IMR-90 (cell line): ENCODE measurements around the gene MGRN1. TPM values are rescaled to one million over a fixed set of nuclear protein-coding genes. Genes with fewer than 3 reads are reported as not detected.

Experiments used
- ATAC-seq: fragments of 200-7000 bp; cut with Tn5 transposase; 2 replicates; pipeline ENCODE4 v1.9.1; 2020; ENCODE audit warnings: low read depth, mild to moderate bottlenecking, moderate library complexity
- BruUV-seq: library from RNA; stranded (reverse); fragments of 400-500 nt; replicated peaks from 2 replicates; lab custom pipeline; 2021; lab: Mats Ljungman, UMichigan
- CTCF ChIA-PET: fragments of 300-600 bp; formaldehyde crosslinking; extraction: SDS; loops from one replicate; lab custom pipeline; 2021; ENCODE audit warnings: antibody characterized with exemption; lab: Yijun Ruan, JAX
- POLR2A ChIA-PET: fragments of 300-600 bp; sonication (Branson Sonifier 250); formaldehyde crosslinking; loops from one replicate; lab custom pipeline; 2022; ENCODE audit warnings: antibody characterized with exemption; ENCODE audit not compliant: unreplicated experiment; lab: Charles Lee
- DNase-seq: peaks from one replicate; pipeline ENCODE4 v3.0.0; 2013
- H2AFZ ChIP-seq: replicated peaks from 2 replicates; pipeline ENCODE3; 2013; ENCODE audit warnings: low read length, mild to moderate bottlenecking; ENCODE audit not compliant: poor library complexity
- H2AK5ac ChIP-seq: 2 replicates; pipeline ENCODE4 v1.6.1; 2013; ENCODE audit warnings: low read depth, low read length, inconsistent platforms
- H2AK9ac ChIP-seq: replicated peaks from 2 replicates; pipeline ENCODE3; 2013; ENCODE audit warnings: mild to moderate bottlenecking, low read depth, low read length, moderate library complexity; ENCODE audit not compliant: poor library complexity
- H2BK120ac ChIP-seq: 2 replicates; pipeline ENCODE4 v1.6.1; 2013; ENCODE audit warnings: low read depth, low read length, inconsistent platforms
- H2BK15ac ChIP-seq: 3 replicates; pipeline ENCODE4 v1.6.1; 2013; ENCODE audit warnings: low read depth, low read length, inconsistent platforms
- H2BK20ac ChIP-seq: 2 replicates; pipeline ENCODE4 v1.6.1; 2013; ENCODE audit warnings: low read depth, mild to moderate bottlenecking, inconsistent platforms, low read length, moderate library complexity
- H2BK5ac ChIP-seq: 2 replicates; pipeline ENCODE4 v1.6.1; 2013; ENCODE audit warnings: mild to moderate bottlenecking, low read depth, low read length, inconsistent platforms; ENCODE audit not compliant: poor library complexity, severe bottlenecking
- H3K14ac ChIP-seq: replicated peaks from 2 replicates; pipeline ENCODE4 v1.6.1; 2013; ENCODE audit warnings: low read depth, low read length, inconsistent platforms
- H3K18ac ChIP-seq: 2 replicates; pipeline ENCODE4 v1.6.1; 2013; ENCODE audit warnings: low read depth, low read length, control low read depth
- H3K23ac ChIP-seq: 2 replicates; pipeline ENCODE4 v1.6.1; 2013; ENCODE audit warnings: low read depth, low read length, inconsistent platforms
- H3K27ac ChIP-seq: 2 replicates; pipeline ENCODE4 v1.5.1; 2013; ENCODE audit warnings: mild to moderate bottlenecking, control low read depth, low read length; ENCODE audit not compliant: insufficient read depth
- H3K27me3 ChIP-seq: 2 replicates; pipeline ENCODE4 v1.6.1; 2013; ENCODE audit warnings: low read length; ENCODE audit not compliant: control insufficient read depth, insufficient read depth
- H3K36me3 ChIP-seq: 2 replicates; pipeline ENCODE4 v1.6.1; 2013; ENCODE audit warnings: low read length, mixed read lengths; ENCODE audit not compliant: control insufficient read depth, insufficient read depth
- H3K4ac ChIP-seq: 2 replicates; pipeline ENCODE4 v1.6.1; 2013; ENCODE audit warnings: low read depth, low read length, inconsistent platforms
- H3K4me1 ChIP-seq: 2 replicates; pipeline ENCODE4 v1.6.1; 2013; ENCODE audit warnings: low read length, mixed read lengths; ENCODE audit not compliant: control insufficient read depth, insufficient read depth
- H3K4me2 ChIP-seq: 2 replicates; pipeline ENCODE4 v1.6.1; 2013; ENCODE audit warnings: low read depth, mild to moderate bottlenecking, control low read depth, low read length, moderate library complexity
- H3K4me3 ChIP-seq: 2 replicates; pipeline ENCODE4 v1.5.1; 2013; ENCODE audit warnings: low read depth, mild to moderate bottlenecking, control low read depth, low read length, moderate library complexity; ENCODE audit not compliant: insufficient read depth
- H3K56ac ChIP-seq: 2 replicates; pipeline ENCODE4 v1.6.1; 2013; ENCODE audit warnings: low read length, inconsistent platforms; ENCODE audit not compliant: insufficient read depth; ENCODE audit errors: extremely low read depth
- H3K79me1 ChIP-seq, 2 experiments: 2 replicates each; pipeline ENCODE4 v1.6.1; 2013; ENCODE audit warnings: low read length in 2 of 2, inconsistent platforms in 1 of 2, low read depth in 1 of 2
- H3K9ac ChIP-seq: 2 replicates; pipeline ENCODE4 v1.6.1; 2013; ENCODE audit warnings: low read depth, low read length, control low read depth
- H3K9me1 ChIP-seq: 2 replicates; pipeline ENCODE4 v1.6.1; 2013; ENCODE audit warnings: low read length, inconsistent platforms; ENCODE audit not compliant: insufficient read depth
- H3K9me3 ChIP-seq: 2 replicates; pipeline ENCODE4 v1.6.1; 2013; ENCODE audit warnings: low read length; ENCODE audit not compliant: control insufficient read depth, insufficient read depth
- H4K20me1 ChIP-seq: 2 replicates; pipeline ENCODE4 v1.6.1; 2013; ENCODE audit warnings: low read length, inconsistent platforms; ENCODE audit not compliant: insufficient read depth
- H4K5ac ChIP-seq: 2 replicates; pipeline ENCODE4 v1.6.1; 2013; ENCODE audit warnings: mild to moderate bottlenecking, low read depth, low read length, control low read depth
- H4K8ac ChIP-seq, 2 experiments: 2 replicates each; pipeline ENCODE4 v1.6.1; 2013; ENCODE audit warnings: low read depth in 2 of 2, low read length in 2 of 2, control low read depth in 1 of 2, inconsistent platforms in 1 of 2
- H4K91ac ChIP-seq: 2 replicates; pipeline ENCODE4 v1.6.1; 2013; ENCODE audit warnings: low read depth, low read length, inconsistent platforms; ENCODE audit not compliant: insufficient read depth
- CHD1 ChIP-seq: IDR thresholded peaks from 2 replicates; pipeline ENCODE4 v1.6.1; 2012; ENCODE audit warnings: low read depth, low read length, improper control_type of control experiment
- FOS ChIP-seq: fragments of 150-350 bp; IDR thresholded peaks from 2 replicates; pipeline ENCODE4 v1.6.1; 2016; ENCODE audit warnings: low read depth, low read length
- MAFK ChIP-seq: IDR thresholded peaks from 2 replicates; pipeline ENCODE4 v1.6.1; 2012; ENCODE audit warnings: low read depth, low read length, improper control_type of control experiment
- MXI1 ChIP-seq: IDR thresholded peaks from 2 replicates; pipeline ENCODE4 v1.6.1; 2012; ENCODE audit warnings: low read depth, mild to moderate bottlenecking, low read length, moderate library complexity, borderline replicate concordance
- POLR2A ChIP-seq: IDR thresholded peaks from 2 replicates; pipeline ENCODE4 v1.6.1; 2012; ENCODE audit warnings: mild to moderate bottlenecking, low read depth, low read length
- RAD21 ChIP-seq: IDR thresholded peaks from 2 replicates; pipeline ENCODE4 v1.6.1; 2012; ENCODE audit warnings: low read length, improper control_type of control experiment
- SMC3 ChIP-seq: fragments of 150-350 bp; IDR thresholded peaks from 2 replicates; pipeline ENCODE4 v1.6.1; 2016; ENCODE audit warnings: low read depth, mild to moderate bottlenecking, antibody characterized with exemption, low read length, moderate library complexity
- USF2 ChIP-seq: fragments of 150-350 bp; IDR thresholded peaks from 2 replicates; pipeline ENCODE4 v1.6.1; 2017; ENCODE audit warnings: mild to moderate bottlenecking, antibody characterized with exemption, low read length, low read depth
- WGBS, 2 experiments: methylation state at CpG; one replicate each; pipeline versions ENCODE4 v1.1.5 to v1.1.7; 2013; ENCODE audit warnings: missing lambda C conversion rate in 2 of 2; ENCODE audit not compliant: insufficient read length in 1 of 2; ENCODE audit errors: extremely low coverage in 2 of 2; 5-methylcytosine and 5-hydroxymethylcytosine counted together
- dilution Hi-C: fragments of 300-500 bp; cut with HindIII; formaldehyde crosslinking; loops from one replicate; pipeline ENCODE4 v1.14.3; 2018; ENCODE audit warnings: low sequenced_read_pairs; ENCODE audit not compliant: unreplicated experiment
- in situ Hi-C: fragments of 300-500 bp; cut with MboI; formaldehyde crosslinking; loops from 3 replicates; pipeline ENCODE4 v1.14.3; 2019; ENCODE audit warnings: low sequenced_read_pairs, inconsistent platforms, mixed read lengths
- intact Hi-C: fragments of 100-400 bp; cut with micrococcal nuclease; formaldehyde crosslinking; loops from 2 replicates; pipeline ENCODE4 v1.10.0; 2022
- polyA plus RNA-seq, 3 experiments: library from polyadenylated mRNA; depleted of rRNA; stranded (reverse); fragments of >200 nt; gene quantifications; 2 replicates each; pipeline ENCODE4 v1.2.3, GENCODE V29; 2012; ENCODE audit warnings: low replicate concordance in 1 of 3
- total RNA-seq: library from RNA; depleted of rRNA; stranded (reverse); fragments of >200 nt; gene quantifications from 2 replicates; pipeline ENCODE4 v1.2.3, GENCODE V29; 2012

Gene MGRN1
- total and polyA plus RNA-seq, 2 of the 4 experiments (the other 2 are of a cell fraction), result 11.7 to 32.7 TPM

- no peak overlapping the region for H2BK15ac ChIP-seq
- no peaks in the 10 kb centered on the region for H3K27me3 ChIP-seq
- in situ Hi-C loops (no loop called here), intact Hi-C loops (no loop called here), dilution Hi-C loops (no loop called here)
- H4K91ac ChIP-seq, result 0 out of 2 replicates have a peak overlapping the region, but pooled peaks have one; percentile 47
- 0 out of 2 replicates have a peak overlapping the region, but pooled peaks have one; percentile 43 for H3K4ac ChIP-seq
- H3K9me3 ChIP-seq, result no peaks in the 10 kb centered on the region
- peak overlapping the region; percentile 65 for H2AK9ac ChIP-seq
- H3K36me3 ChIP-seq, result peaks cover 60% of the 10 kb centered on the region; the same call in 1 of the 2 replicates
- no peaks in the 10 kb centered on the region for H3K9me1 ChIP-seq
- H2BK20ac ChIP-seq, result no peak overlapping the region
- H3K23ac ChIP-seq, result no peak overlapping the region; the same call in 1 of the 2 replicates
- peaks cover 6 to 25% of the 10 kb centered on the region in 2 experiments; a peak in 2 of 4 replicates for H3K79me1 ChIP-seq
- no peak overlapping the region for H4K5ac ChIP-seq
- TF ChIP-seq MAFK (no peak), RAD21 (no peak), FOS (no peak), SMC3 (no peak), MXI1 (no peak), POLR2A (no peak), CHD1 (no peak), USF2 (no peak)
- peak overlapping the region; percentile 77 for H3K27ac ChIP-seq
- 85% methylated on average over 3 of the region's 20 CpGs; no CpG with 5 or more reads in 1 of the 2 experiments for WGBS, 2 experiments
- ATAC-seq (no peak), DNase-seq (no peak)
- H4K8ac ChIP-seq, result 0 out of 4 replicates have a peak overlapping the region, but pooled peaks of 1 of the 2 experiments have one; percentile 67
- H2BK120ac ChIP-seq, result no peak overlapping the region
- peak overlapping the region; percentile 57 for H3K4me2 ChIP-seq
- H2AK5ac ChIP-seq, result peak overlapping the region; percentile 28; the same call in 1 of the 2 replicates
- H2AFZ ChIP-seq, result peak overlapping the region; percentile 79
- H3K4me1 ChIP-seq, result peaks cover 2% of the 10 kb centered on the region; the same call in 1 of the 2 replicates
- H4K20me1 ChIP-seq, result no peaks in the 10 kb centered on the region; the same call in 1 of the 2 replicates
- ChIA-PET POLR2A (no interaction called here), CTCF (no interaction called here)
- no peak overlapping the region for H3K9ac ChIP-seq
- peak overlapping the region; percentile 66 for H3K14ac ChIP-seq
- BruUV-seq, result no TSS peak
- no peak overlapping the region for H3K56ac ChIP-seq
- H2BK5ac ChIP-seq, result peak overlapping the region; percentile 59
- H3K4me3 ChIP-seq, result no peak overlapping the region
- H3K18ac ChIP-seq, result no peak overlapping the region
Measured at GRCh38 chr16:4679156-4679849, 54.7 kb downstream of the MGRN1 start.
